HepG2 (cell line): Measurements from ENCODE around the gene KLF6. TPM values are rescaled to one million over a fixed set of nuclear protein-coding genes. Genes with fewer than 3 reads are reported as not detected.

Experiments
- CEBPG ChIP-seq: IDR thresholded peaks from 2 replicates; pipeline ENCODE4 v1.6.1; 2016
- DZIP1 ChIP-seq: sonication (generic); formaldehyde crosslinking; IDR thresholded peaks from 2 replicates; pipeline ENCODE4 v1.5.0; 2020; ENCODE audit warnings: mild to moderate bottlenecking, missing genetic modification reagents
- FOXK1 ChIP-seq: sonication (generic); formaldehyde crosslinking; IDR thresholded peaks from 2 replicates; pipeline ENCODE4 v1.4.0; 2020; ENCODE audit warnings: low read depth, missing genetic modification reagents, borderline replicate concordance
- ZNF556 ChIP-seq: sonication (generic); formaldehyde crosslinking; IDR thresholded peaks from 2 replicates; pipeline ENCODE4 v1.4.0; 2020; ENCODE audit warnings: mild to moderate bottlenecking, missing genetic modification reagents, borderline replicate concordance
- ZNF564 ChIP-seq: sonication (generic); formaldehyde crosslinking; IDR thresholded peaks from 2 replicates; pipeline ENCODE4 v1.8.1; 2023; ENCODE audit warnings: mild to moderate bottlenecking, missing genetic modification reagents
- ZSCAN29 ChIP-seq: sonication (generic); formaldehyde crosslinking; conservative IDR thresholded peaks from 2 replicates; pipeline ENCODE4 v1.4.0; 2020; ENCODE audit warnings: mild to moderate bottlenecking, missing genetic modification reagents
- polyA plus RNA-seq, 8 experiments: library from polyadenylated mRNA; depleted of rRNA in 3 of 8; stranded (reverse) in 7 of 8; unstranded in 1 of 8; fragments of >200 nt; fragmentation: Illumina TruSeq in 4 of 8; extraction: Trizol in 4 of 8; gene quantifications; 2 replicates each; pipeline versions ENCODE4 v1.2.1 to v1.2.3, GENCODE V29; 2011 to 2016; ENCODE audit warnings: low read depth in 4 of 8, missing spikeins in 1 of 8, mixed read lengths in 1 of 8; ENCODE audit not compliant: insufficient read depth in 1 of 8
- total RNA-seq, 5 experiments: library from RNA; depleted of rRNA; stranded (reverse); fragments of >200 nt; fragmentation: Illumina TruSeq; extraction: Trizol; gene quantifications; 2 replicates each; pipeline ENCODE4 v1.2.3, GENCODE V29; 2016; ENCODE audit warnings: low read depth in 1 of 5
- TF ChIP-seq, protein P1 (sequence below): sonication (generic); formaldehyde crosslinking; IDR thresholded peaks from 2 replicates; pipeline ENCODE4 v1.4.0; 2020; ENCODE audit warnings: missing genetic modification reagents

Gene KLF6
- total and polyA plus RNA-seq, 2 of the 13 experiments (the other 11 are each of a cell fraction or from before 2014, with no cell fraction given), result 27.0 to 71.9 TPM

DNA sequence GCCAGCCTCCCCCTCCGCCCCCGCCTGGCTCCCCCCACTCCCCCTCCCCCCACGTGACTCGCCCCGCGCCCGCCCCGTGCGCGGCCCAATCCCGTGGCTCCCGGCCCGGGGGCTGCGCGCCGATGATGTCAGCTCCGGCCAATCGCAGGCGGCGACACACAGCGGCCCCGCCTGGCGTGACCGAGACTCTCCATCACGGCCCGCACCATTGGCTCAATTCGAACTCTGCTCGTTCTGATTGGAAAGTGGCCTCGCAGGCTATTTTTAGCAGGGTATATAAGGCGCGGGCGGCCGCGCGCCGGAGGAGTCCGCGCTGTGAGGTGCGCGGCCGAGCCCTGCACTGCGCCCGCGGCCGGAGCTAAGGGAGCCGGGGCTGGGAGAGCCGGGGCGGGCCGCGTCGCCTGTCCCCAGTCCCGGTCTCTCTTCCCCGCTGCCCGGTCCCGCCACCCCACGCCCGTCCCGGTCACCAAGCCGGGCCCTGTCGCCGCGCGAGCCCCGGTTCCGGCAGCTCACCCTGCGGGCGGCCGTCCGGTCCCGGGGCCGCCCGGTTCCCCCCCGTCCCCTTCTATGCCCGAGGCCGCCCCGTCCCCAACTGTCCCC is 342 bp upstream of the KLF6 start (continued):
- TF ChIP-seq DZIP1 (CRISPR knock-in tag), result no peak
- TF ChIP-seq ZSCAN29, result no peak
- TF ChIP-seq, protein P1, sequence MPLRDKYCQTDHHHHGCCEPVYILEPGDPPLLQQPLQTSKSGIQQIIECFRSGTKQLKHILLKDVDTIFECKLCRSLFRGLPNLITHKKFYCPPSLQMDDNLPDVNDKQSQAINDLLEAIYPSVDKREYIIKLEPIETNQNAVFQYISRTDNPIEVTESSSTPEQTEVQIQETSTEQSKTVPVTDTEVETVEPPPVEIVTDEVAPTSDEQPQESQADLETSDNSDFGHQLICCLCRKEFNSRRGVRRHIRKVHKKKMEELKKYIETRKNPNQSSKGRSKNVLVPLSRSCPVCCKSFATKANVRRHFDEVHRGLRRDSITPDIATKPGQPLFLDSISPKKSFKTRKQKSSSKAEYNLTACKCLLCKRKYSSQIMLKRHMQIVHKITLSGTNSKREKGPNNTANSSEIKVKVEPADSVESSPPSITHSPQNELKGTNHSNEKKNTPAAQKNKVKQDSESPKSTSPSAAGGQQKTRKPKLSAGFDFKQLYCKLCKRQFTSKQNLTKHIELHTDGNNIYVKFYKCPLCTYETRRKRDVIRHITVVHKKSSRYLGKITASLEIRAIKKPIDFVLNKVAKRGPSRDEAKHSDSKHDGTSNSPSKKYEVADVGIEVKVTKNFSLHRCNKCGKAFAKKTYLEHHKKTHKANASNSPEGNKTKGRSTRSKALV (CRISPR knock-in tag), result no peak
- TF ChIP-seq FOXK1 (CRISPR knock-in tag), result 0 out of 2 replicates have a peak, but pooled peaks have one; percentile 23
- peak; percentile 69 for TF ChIP-seq ZNF564 (CRISPR knock-in tag)
- peak; percentile 18; the same call in 1 of the 2 replicates for TF ChIP-seq ZNF556 (CRISPR knock-in tag)
- peak; percentile 5; the same call in 1 of the 2 replicates for TF ChIP-seq CEBPG
